GM18519 (cell line): ENCODE results near the gene SPDYE2B.
"Not testable (repeated sequence)": the region's sequence is repeated elsewhere in the genome, so short reads cannot be mapped to it uniquely, and the experiment has no call there.

Experiments
- ATAC-seq: cut with Tn5 transposase; IDR thresholded peaks from one replicate; pipeline ENCODE4 v1.9.1; 2021; ENCODE audit warnings: mild to moderate bottlenecking, moderate library complexity; ENCODE audit not compliant: unreplicated experiment, low FRiP score

Gene SPDYE2B, protein sequence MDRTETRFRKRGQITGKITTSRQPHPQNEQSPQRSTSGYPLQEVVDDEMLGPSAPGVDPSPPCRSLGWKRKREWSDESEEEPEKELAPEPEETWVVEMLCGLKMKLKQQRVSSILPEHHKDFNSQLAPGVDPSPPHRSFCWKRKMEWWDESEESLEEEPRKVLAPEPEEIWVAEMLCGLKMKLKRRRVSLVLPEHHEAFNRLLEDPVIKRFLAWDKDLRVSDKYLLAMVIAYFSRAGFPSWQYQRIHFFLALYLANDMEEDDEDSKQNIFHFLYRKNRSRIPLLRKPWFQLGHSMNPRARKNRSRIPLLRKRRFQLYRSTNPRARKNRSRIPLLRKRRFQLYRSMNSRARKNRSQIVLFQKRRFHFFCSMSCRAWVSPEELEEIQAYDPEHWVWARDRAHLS

DNA sequence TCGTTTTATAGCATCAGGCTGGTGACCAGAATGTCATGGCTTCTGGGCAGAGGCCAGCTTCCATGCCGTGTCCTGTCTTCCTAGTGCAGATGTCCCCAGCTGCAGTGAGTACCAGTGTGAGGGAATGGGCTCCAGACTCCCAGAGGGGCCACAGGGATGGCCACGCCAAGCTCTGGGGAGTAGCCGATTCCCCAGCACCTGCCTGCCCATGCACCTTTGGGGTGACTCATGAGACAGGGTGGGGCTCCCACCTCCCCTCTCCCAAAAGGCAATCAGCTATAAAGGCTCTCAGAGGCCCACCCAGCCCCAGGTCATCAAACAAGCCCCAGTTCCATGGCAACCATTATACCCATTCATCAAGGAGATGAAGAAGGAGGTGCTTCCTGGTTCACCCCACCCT lies at the start of gene SPDYE2B:
Gene SPDYE2B (plus strand): TSS at position 396 of the 400 bp plus-strand sequence. CDS start 2,030 bp downstream, outside the sequence.
- not testable (repeated sequence) for ATAC-seq

DNA sequence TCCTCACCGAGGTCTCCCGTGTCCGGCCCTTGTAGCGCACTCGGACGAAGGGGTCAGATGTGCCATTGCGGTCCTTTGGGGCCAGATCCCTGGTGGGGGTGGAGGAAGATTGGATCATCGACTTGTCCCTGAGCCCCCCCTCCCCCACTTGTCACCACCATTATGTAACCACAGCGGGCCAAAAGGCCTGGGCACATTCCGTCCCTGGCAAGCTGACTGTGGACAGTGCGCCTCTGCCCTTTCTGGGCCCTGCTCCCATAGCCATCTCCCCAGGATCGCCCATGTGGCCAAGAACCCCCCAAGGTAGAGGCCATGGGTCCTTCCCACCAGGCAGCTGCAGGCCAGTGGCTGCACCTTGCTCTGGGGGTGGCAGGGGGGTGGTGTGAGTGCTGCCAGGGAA lies 47.8 kb upstream of the SPDYE2B start:
- not testable (repeated sequence) for ATAC-seq

DNA sequence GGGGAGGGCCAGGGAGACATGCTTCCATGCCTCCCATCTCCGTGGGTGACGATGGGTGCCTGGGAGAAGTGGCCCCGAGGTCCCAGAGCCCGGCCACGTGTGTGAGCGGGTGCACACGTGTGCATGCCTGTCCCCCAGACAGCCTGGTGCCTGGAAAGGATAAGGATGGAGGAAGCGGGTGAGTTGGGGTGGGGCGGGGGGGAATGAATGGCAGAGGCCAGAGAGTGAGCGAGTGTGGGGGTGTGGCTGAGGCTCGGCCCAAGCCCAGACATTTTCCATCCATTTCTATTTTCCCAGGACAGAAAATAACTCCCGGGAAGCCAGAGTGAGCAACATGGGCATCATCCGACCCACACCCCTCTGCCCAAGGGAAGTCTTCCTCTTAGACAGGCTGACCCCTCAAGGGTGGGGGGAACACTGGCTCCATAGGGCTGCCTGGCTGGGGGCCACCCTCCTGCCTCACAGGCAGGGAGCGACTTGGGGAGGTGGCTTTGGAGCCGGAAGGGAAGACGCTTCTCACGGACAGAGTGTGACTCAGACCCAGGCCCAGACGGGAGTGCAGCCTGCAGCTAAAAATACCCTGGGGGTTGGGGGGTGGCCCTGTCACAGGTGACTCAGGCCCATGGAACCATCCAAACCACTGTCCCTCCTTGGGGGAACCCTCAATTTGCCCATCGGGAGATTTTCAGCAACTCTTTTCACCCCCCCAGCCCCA lies 45.5 kb upstream of the SPDYE2B start:
- not testable (repeated sequence) for ATAC-seq

DNA sequence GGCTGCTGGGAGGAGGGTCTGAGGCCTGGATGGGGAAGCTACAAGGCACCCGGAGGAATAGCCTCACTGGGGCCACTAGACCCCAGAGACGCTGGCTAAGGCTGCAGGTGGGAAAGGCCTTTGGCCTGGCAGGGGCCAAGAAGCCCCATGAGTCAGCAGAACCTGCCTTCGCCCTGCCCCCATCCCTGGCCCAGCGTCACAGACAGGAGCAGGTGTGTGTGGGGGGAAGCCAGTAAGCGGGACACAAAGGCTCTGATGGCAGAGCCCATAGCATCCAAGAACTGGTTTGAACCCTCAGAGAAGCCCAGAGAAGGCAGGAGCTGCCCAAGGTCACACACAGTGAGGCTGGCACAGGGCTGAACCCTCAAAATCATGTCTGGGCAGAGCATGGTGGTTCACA lies 43.3 kb upstream of the SPDYE2B start:
- ATAC-seq, result not testable (repeated sequence)

DNA sequence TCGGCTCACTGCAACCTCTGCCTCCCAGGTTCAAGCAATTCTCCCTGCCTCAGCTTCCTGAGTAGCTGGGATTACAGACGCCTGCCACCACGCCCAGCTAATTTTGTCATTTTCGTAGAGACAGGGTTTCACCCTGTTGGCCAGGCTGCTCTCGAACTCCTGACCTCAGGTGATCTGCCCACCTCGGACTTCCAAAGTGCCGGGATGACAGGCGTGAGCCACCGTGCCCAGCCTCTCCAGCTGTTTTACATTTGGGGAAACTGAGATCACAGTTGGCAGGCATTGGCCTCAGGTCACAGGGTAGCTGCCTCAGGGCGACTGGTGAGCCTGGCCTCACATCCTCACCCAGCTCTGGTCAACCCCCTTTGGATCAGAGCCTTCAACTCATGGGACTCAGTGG lies 40.4 kb upstream of the SPDYE2B start:
- ATAC-seq, result not testable (repeated sequence)

DNA sequence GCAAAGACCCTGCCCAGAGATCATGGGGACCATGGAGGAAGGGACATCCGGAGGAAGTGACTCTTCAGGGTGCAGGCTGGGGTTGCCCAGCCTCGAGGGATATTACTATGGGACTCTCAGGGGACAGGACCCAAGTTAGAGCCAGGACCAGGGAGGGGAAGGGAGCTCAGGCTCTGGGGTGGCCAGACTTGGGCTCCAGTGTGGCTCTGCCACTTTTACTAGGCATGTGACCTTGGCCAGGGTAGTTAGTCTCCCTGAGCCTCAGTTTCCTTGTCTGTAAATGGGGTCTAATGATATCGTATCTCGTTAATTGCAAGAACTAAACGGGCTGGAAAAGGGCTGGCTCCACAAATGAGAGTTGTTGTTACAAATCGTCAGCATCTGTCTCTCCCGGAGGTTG lies 39.7 kb upstream of the SPDYE2B start:
- not testable (repeated sequence) for ATAC-seq

DNA sequence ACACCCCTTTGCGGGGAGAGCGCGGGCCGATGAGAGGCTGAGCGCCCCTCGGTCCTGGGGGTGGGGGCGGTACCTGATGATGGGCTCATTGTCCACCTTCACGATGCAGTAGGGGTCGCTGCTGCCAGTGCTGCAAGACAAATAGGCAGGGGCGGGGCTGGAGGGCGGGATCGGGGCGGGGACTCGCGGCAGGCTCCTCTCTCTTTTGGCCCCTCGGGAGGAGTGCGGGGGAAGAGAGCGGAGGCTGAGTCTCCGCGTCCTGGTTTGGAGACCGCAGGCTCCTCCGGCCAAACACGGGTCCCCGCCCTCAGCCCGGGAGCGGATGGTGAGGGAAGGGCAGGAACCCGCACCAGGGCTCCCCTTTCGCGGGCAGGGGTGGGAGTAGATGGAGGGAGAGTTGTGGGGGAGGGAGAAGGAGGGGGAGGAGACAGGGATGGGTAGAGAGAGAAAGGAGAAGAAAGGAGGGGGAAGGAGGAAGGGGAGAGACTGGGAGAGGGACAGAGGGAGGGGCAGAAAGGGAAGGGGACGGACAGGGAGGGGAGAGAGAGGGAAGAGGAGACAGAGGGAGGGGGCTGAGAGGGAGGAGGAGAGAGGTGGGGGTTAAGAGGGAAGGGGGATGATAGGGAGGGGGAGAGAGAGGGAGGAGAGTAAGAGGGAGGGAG lies 39.0 kb upstream of the SPDYE2B start:
- not testable (repeated sequence) for ATAC-seq

DNA sequence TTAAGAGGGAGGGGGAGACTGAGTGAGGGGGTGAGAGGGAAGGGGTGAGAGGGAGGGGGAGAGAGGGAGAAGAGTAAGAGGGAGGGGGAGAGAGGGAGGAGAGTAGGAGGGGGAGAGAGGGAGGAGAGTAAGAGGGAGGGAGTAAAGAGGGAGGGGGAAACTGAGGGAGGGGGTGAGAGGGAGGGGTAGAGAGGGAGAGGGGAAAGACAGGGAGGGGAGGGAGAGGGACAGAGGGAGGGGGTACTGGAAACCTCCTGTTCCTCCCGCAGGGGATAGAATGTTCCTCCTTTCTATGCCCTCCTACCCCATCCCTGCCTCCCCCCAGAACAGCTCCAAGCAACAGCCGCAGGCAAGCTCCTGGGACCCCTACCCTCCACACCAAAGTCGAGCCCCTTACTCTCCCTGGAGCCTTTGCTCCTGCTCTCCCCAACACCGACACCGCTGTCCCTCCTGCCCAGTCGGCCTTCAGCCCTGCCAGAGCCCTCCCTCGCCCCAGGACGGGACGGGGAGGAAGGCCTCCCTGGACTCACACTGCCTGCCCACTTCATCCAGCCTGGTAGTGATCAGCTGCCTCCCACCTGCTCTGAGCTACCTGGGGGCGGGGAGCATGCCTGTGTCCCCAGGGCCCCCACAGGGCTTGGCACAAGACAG lies 38.3 kb upstream of the SPDYE2B start:
- not testable (repeated sequence) for ATAC-seq

DNA sequence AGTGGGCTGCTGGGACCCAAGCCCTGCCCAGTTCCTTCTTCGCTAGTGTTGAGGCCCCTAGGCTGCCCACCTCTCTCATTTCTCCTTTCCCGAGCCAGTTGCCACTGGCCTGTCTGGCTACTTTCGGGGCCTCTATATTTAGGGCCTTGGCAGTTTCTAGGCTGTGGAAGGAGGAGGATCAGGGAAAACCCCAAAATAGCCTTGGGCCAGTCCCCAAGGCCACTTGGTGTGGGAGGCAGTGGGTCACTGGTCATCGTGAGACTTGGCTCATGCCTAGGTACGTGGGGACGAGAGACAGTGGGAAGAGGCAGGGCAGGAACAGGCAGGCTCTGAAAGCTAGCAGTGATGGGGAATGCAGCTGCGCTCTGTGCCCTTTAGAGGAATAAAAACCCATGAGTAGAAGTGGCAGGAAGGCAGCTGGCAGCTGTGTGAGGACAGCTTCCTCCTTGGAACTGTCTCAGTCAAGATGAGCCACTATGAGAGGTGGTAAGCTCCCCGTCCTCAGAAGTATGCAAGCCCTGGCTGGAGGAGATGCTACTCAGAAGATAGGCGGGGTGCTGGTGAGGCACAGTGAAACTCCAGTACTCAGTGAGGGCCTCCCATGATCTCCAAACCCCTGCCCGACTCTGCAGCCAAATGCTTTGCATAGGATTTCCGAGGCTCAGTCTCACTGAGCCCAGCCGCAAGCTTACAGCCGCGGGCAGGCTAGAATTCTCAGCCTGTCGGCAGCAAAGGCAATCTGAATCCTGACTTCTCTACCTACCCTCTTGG lies 36.4 kb upstream of the SPDYE2B start:
- peak; percentile 56 for ATAC-seq

DNA sequence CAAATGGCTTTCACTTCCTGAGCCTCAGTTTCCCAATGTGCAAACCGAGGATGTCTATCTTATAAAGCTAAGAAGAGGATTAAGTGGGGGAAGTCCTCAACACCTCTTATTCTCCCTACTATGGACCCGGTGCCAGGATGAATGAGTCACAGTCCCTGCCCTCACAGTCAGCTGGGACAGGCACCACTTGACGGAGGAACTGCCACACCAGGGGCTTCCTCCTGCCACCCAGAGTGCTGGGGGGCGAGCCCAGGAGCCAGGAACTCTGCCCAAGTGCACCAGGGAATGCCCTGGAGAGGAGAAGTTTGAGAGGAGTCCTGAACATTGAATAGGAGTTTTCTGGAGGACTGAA lies 35.8 kb upstream of the SPDYE2B start:
- peak; percentile 1 for ATAC-seq

DNA sequence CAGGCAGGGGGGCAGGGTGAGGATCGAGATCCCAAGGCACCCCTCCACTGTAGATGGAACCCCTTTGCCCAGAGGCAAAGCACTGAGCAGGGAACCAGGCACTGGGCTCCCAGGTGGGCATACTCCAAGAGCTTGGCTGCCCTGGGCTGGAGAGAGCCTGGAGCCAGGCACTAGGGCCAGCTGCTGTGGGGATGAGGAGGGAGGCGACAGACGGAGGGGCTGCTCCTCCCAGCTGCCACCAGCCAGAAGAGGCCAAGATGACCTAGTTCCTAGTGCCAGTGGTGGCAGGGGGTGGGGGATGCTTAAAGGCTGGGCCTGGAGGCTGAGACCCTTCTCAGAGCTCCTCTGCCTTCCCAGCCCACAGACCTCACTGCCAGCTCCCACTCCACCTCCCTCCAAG lies 35.2 kb upstream of the SPDYE2B start:
- not testable (repeated sequence) for ATAC-seq

DNA sequence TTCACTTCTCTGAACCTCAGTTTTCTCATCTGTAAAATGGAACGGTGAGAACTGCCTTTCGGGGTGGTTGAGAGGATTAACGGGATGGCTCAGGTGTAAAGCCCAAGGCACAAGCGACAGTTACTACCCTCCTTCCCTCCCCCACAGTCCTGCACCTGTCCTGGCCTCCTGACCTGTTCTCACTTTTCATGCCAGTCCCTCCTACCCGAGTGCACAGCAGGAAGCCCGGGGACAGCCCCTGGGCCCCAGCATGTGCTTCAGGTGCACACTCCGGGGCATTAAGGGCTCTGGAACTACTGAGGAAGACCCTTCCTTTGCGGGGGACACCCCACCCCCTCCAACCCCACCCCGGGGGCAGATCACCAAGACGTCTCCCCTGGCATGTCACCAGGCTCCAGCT lies 34.2 kb upstream of the SPDYE2B start:
- ATAC-seq, result not testable (repeated sequence)

DNA sequence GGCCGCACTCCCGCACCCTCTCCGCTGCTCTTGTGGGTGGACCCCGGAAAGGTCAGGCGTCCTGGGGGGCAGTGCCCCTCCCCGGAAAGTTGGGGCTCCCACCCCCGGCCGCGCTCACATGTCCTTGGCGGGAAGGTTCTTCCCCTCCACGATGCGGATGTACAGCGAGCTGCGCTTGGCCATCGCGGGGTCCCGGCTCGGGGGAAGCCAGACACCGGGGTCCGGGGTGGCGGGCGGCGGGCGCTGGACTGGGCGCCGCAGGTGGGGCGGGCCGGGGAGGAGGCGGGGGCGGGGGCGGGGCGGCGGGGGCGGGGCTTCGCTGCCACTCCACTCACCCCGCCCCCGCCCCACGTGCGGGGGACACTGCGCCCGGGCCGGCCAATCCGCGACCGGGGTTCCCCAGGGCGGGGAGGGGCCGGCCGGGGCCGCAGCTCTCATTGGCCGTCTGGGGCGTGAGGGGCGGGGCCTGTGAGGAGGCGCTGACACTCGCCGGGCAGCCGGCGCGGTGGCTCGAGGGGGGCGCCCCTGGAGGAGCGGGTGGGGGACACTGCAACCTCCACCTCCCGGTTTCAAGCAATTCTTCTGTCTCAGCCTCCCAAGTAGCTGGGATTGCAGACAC lies 33.5 kb upstream of the SPDYE2B start, which contains the start of gene RASA4:
Gene RASA4 (minus strand): TSS at position 250 of the 619 bp plus-strand sequence. CDS start 67 bp downstream, at position 183.
- ATAC-seq, result peak; percentile 45

DNA sequence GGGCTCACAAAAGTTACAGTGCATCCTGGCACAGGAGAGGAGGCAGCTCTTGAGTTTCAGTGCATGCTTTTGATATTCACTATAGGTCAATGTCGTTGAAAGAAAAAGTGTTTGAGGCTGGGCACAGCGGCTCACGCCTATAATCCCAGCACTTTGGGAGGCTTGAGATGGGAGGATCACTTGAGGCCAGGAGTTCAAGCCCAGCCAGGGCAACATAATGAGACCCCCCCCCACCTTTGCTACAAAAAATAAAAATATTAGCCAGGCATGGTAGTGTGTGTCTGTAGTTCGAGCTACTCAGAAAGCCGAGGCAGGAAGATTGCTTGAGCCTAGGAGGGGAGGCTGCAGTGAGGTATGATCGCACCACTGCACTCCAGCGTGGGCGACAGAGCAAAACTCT lies 32.0 kb upstream of the SPDYE2B start:
- not testable (repeated sequence) for ATAC-seq

DNA sequence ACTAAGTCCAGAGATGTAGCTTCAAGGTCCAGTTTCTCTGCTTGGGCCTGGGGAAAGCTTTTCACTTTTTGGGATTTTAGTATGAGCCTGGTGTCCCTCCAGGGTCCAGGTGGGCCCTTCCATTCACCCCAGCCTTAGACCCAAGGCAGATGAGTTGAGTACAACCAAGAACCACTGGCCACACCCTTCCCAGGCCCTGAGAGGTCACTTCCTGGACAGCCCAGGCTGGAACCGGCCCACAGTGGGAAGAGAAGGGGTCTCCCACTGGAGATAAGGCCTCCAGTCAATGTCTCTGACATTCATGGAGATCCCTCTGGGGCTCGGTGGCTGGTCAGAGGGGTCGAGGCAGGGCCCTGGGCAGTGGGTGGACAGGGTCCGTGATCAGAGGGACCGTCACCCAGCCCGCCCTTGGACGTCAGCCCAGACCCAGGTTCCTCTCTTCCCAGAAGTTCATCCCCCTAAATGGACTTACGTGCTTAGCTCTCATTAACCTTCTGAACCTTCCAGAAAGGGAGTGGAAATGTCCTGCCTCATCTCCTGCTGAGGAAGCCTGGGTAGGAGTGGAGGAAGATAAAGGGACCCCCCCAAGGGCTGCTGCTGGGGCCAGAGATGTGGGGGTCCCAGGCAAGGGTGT lies 22.7 kb upstream of the SPDYE2B start:
- not testable (repeated sequence) for ATAC-seq

DNA sequence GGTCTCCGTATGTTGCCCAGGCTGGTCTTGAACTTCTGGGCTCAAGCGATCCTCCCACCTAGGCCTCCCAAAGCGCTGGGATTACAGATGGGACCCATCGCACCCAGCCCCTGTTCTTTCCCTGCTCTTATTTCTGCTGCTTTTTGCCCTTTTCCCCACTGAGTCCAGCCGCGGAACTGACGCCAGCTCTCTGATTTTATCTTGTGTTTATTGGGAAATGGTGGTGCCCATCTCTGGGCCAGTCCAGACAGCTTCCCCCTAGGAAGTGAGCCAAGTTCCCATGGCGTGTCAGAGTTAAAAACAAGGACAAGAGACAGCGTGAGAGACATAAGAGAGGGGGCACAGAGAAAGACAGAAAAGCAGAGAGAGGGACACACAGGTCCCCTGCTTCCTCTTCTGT lies 19.5 kb upstream of the SPDYE2B start:
- ATAC-seq, result not testable (repeated sequence)

DNA sequence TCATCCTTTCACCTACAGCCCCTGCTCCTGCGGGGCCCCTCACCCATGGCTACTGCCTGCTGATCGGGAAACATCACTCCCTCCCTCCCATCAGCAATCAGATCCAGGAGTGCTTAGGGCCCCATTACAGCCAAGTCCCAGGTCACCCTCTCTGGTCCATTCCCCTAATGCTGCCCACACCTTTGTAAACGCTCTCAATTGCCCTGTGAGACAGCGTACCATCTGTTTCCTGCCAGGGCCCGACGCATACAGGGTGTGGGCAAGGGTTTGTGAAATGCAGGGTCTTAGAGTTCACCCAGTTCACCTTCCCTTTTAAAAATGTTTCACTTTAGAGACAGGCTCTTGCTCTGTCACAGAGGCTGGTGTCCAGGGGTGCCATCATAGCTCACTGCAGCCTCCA lies 15.8 kb upstream of the SPDYE2B start:
- not testable (repeated sequence) for ATAC-seq

DNA sequence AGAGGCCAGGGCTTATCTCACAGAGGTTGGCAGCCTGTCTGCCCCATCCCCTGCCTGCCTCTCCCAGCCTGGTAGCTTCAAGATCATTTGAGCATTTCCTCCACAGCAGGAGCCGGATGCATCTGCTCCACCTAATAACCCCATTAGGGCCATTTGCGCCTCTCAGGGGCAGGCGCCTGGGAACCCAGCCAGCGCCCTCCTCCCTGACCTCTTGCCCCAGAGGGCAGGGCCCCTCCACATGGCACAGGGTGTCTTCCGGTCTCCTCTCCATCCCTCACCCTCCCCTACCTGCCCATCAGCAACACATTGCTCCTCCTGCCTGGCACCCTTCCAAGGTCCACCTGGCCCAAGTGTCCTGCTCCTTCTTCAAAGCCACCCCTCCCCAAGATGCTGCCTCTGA lies 14.8 kb upstream of the SPDYE2B start:
- not testable (repeated sequence) for ATAC-seq

DNA sequence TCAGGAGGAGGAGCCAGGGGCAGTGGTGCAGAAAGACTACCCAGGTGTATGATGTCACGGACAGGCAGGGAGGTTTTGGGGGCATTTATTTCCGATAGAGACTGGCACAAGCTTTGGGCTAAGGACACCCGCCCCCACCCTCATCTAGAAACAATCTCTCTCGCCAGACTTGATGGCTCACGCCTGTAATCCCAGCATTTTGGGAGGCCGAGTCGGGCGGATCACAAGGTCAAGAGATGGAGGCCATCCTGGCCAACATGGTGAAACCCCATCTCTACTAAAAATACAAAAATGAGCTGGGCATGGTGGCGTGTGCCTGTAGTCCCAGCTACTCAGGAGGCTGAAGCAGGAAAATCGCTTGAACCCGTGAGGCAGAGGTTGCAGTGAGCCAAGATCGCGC lies 13.2 kb upstream of the SPDYE2B start:
- ATAC-seq, result not testable (repeated sequence)
